ENCODE results near the gene RNASET2.

- TF ChIP-seq CTCF (IDR thresholded peaks at IDR 0.05) = no peak
- no peak for TF ChIP-seq POLR2A (IDR thresholded peaks at IDR 0.05)
Measured at GRCh38 chr6:166987448-166987847, 31.1 kb upstream of the RNASET2 start.

Data from adrenal gland (tissue), 5 donors.